Upper lobe of left lung (tissue), 4 donors: Measurements from ENCODE around the gene REC114.

Experiments
- CTCF ChIP-seq, 6 experiments: fragments of 450-650 bp in 4 of 6; fragments of 200-600 bp in 2 of 6; sonication (generic) in 2 of 6; IDR thresholded peaks; one replicate each; pipeline ENCODE4 v1.5.1; 2016 to 2019; ENCODE audit warnings: antibody characterized with exemption in 6 of 6
- POLR2AphosphoS5 ChIP-seq, 2 donors: sonication (generic); formaldehyde crosslinking; IDR thresholded peaks; one replicate each; pipeline ENCODE4 v1.5.1; 2017; ENCODE audit warnings: antibody characterized with exemption in 2 of 2

GRCh38 chr15:73500696-73501095 is 57.7 kb downstream of the REC114 start:
- no peak for TF ChIP-seq CTCF (IDR thresholded peaks at IDR 0.05)
- TF ChIP-seq POLR2AphosphoS5 (IDR thresholded peaks at IDR 0.05), result no peak
